ENCODE measurements around the gene PKP2.

GRCh38 chr12:32944195-32944594 lies 47.6 kb upstream of the PKP2 start:
- TF ChIP-seq POLR2AphosphoS5 (IDR thresholded peaks at IDR 0.05) (no peak), CTCF (IDR thresholded peaks at IDR 0.05) (no peak), EP300 (IDR thresholded peaks at IDR 0.05) (no peak), POLR2A (IDR thresholded peaks at IDR 0.05) (no peak)
